Spleen (tissue), 7 donors: ENCODE measurements around the gene TMEM272.

ENCODE experiments used
- POLR2A ChIP-seq, 3 donors: fragments of 450-650 bp; IDR thresholded peaks; one replicate each; pipeline ENCODE4 v1.5.1; 2017; ENCODE audit warnings: antibody characterized with exemption in 3 of 3, mild to moderate bottlenecking in 1 of 3
- TF ChIP-seq, protein P1 (sequence below), 11 experiments: fragments of 200-600 bp in 7 of 11; fragments of 450-650 bp in 4 of 11; sonication (generic) in 4 of 11; IDR thresholded peaks in 8 of 11; conservative IDR thresholded peaks in 3 of 11; 1 replicate in 7 of 11; 2 replicates in 4 of 11; pipeline versions ENCODE4 v1.4.0 to v1.8.0; 2016 to 2021; ENCODE audit warnings: antibody characterized with exemption in 11 of 11, inconsistent platforms in 4 of 11, mild to moderate bottlenecking in 1 of 11
- donor health status: DM: no; HTN: no; CAD: no; lungs with moderate emphysema.
- donor health status: DM: no; HTN: no; CAD: no.
- donor health status: DM: no; HTN: no; CAD: no.

DNA sequence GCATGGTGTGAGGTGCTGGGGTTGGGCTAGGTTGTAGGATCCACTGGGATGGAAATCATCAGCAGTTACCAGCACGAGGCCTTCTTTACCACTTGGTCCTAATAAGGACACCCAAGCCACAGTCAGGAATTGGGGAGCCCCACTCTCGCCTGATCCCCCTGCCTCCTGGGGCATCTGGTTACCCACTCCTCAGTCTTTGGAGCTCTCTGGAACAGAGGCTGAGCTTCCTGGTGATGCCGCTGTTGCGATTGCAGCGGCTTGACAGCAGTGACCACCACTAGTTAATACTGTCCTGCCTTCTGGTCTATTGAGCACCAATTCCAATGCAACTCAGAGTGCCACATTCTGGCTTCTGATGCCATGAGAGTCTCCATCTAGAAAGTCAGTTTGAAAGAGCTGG is 13.5 kb downstream of the TMEM272 start:
- no peak for TF ChIP-seq POLR2A (IDR thresholded peaks at IDR 0.05)
- TF ChIP-seq, protein P1, sequence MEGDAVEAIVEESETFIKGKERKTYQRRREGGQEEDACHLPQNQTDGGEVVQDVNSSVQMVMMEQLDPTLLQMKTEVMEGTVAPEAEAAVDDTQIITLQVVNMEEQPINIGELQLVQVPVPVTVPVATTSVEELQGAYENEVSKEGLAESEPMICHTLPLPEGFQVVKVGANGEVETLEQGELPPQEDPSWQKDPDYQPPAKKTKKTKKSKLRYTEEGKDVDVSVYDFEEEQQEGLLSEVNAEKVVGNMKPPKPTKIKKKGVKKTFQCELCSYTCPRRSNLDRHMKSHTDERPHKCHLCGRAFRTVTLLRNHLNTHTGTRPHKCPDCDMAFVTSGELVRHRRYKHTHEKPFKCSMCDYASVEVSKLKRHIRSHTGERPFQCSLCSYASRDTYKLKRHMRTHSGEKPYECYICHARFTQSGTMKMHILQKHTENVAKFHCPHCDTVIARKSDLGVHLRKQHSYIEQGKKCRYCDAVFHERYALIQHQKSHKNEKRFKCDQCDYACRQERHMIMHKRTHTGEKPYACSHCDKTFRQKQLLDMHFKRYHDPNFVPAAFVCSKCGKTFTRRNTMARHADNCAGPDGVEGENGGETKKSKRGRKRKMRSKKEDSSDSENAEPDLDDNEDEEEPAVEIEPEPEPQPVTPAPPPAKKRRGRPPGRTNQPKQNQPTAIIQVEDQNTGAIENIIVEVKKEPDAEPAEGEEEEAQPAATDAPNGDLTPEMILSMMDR (IDR thresholded peaks at IDR 0.05 in 8 of 11, conservative IDR thresholded peaks at IDR 0.05 in 3 of 11), result no peak
